ENCODE measurements around the gene SRP54.

- TF ChIP-seq CTCF (conservative IDR thresholded peaks at IDR 0.05) (no peak), EZH2 (IDR thresholded peaks at IDR 0.05; ENCODE audit: low read depth) (no peak)
Measured at GRCh38 chr14:34971381-34971780, 11.4 kb upstream of the SRP54 start.

Data from PC-9 (cell line).